ENCODE results near the gene CFAP46. TPM values are rescaled to one million over a fixed set of nuclear protein-coding genes. Genes with fewer than 3 reads are reported as not detected.

CFAP46 gene
- polyA plus RNA-seq, 3 donors: 0.07 TPM; not detected in 2

- H3K27ac Mint-ChIP-seq: no peak overlapping the region
- peaks cover 0 to 5% (median 0%) of the 10 kb centered on the region in 7 donors for H3K9me3 Mint-ChIP-seq
- H3K4me1 ChIP-seq (ENCODE audit: control insufficient read depth in 1 of 2, insufficient read depth in 2 of 2, low read length in 2 of 2): no peaks in the 10 kb centered on the region
- no peak for TF ChIP-seq CTCF (IDR thresholded peaks at IDR 0.05)
- H3K36me3 Mint-ChIP-seq: no peaks in the 10 kb centered on the region
- H3K4me1 Mint-ChIP-seq: no peaks in the 10 kb centered on the region
- H3K27me3 Mint-ChIP-seq (ENCODE audit: low read depth in 3 of 3): peaks cover 5 to 36% (median 10%) of the 10 kb centered on the region in 3 donors
- H3K9me3 ChIP-seq (replicated peaks in 1 of 2; ENCODE audit: control insufficient read depth in 1 of 2, insufficient read depth in 1 of 2, low read length in 2 of 2): no peaks in the 10 kb centered on the region
- H3K9ac ChIP-seq (ENCODE audit: insufficient read depth, low read length, poor library complexity, severe bottlenecking): no peak overlapping the region
- WGBS (ENCODE audit: insufficient coverage): 89% methylated on average over 23 of the region's 29 CpGs
- H3K27ac ChIP-seq (ENCODE audit: low read depth in 1 of 2, low read length in 2 of 2): no peak overlapping the region
- H3K4me2 ChIP-seq (replicated peaks; ENCODE audit: extremely low read depth, low read length, poor library complexity, severe bottlenecking): no peak overlapping the region
- no peaks in the 10 kb centered on the region for H3K79me2 ChIP-seq (ENCODE audit: insufficient read depth, low read length)
- H3K36me3 ChIP-seq (replicated peaks in 1 of 2; ENCODE audit: control insufficient read depth in 1 of 2, insufficient read depth in 2 of 2, low read length in 2 of 2): no peaks in the 10 kb centered on the region
- DNase-seq: no peak
- intact Hi-C loops (cut with micrococcal nuclease): no loop called here
- H3K4me3 Mint-ChIP-seq: no peak overlapping the region
- no peak overlapping the region for H3K4me3 ChIP-seq (replicated peaks in 1 of 3; ENCODE audit: low read depth in 2 of 3, low read length in 3 of 3)
- H4K20me1 ChIP-seq (ENCODE audit: insufficient read depth, low read length): no peaks in the 10 kb centered on the region
- no peak overlapping the region for H2AFZ ChIP-seq (ENCODE audit: insufficient read depth, low read depth, low read length, poor library complexity, severe bottlenecking)
- H3K27me3 ChIP-seq (ENCODE audit: control insufficient read depth in 2 of 2, insufficient read depth in 2 of 2, low read length in 2 of 2): peaks cover 0 to 8% of the 10 kb centered on the region in 2 donors
These were observed 32.0 kb upstream of the CFAP46 start for GRCh38 chr10:132974249-132974796.

GRCh38 chr10:132973903-132974241, 31.5 kb upstream of the CFAP46 start:
- Histone ChIP-seq H3K4me3 (replicated peaks in 1 of 3; ENCODE audit: low read depth in 2 of 3, low read length in 3 of 3) (no peak overlapping the region), H4K20me1 (ENCODE audit: insufficient read depth, low read length) (no peaks in the 10 kb centered on the region), H3K4me1 (ENCODE audit: control insufficient read depth in 1 of 2, insufficient read depth in 2 of 2, low read length in 2 of 2) (no peaks in the 10 kb centered on the region), H3K9ac (ENCODE audit: insufficient read depth, low read length, poor library complexity, severe bottlenecking) (no peak overlapping the region), H2AFZ (ENCODE audit: insufficient read depth, low read depth, low read length, poor library complexity, severe bottlenecking) (no peak overlapping the region), H3K79me2 (ENCODE audit: insufficient read depth, low read length) (no peaks in the 10 kb centered on the region), H3K9me3 (replicated peaks in 1 of 2; ENCODE audit: control insufficient read depth in 1 of 2, insufficient read depth in 1 of 2, low read length in 2 of 2) (no peaks in the 10 kb centered on the region), H3K27ac (ENCODE audit: low read depth in 1 of 2, low read length in 2 of 2) (no peak overlapping the region), H3K4me2 (replicated peaks; ENCODE audit: extremely low read depth, low read length, poor library complexity, severe bottlenecking) (no peak overlapping the region), H3K27me3 (ENCODE audit: control insufficient read depth in 2 of 2, insufficient read depth in 2 of 2, low read length in 2 of 2) (peaks cover 0 to 12% of the 10 kb centered on the region in 2 donors), H3K36me3 (replicated peaks in 1 of 2; ENCODE audit: control insufficient read depth in 1 of 2, insufficient read depth in 2 of 2, low read length in 2 of 2) (no peaks in the 10 kb centered on the region)
- TF ChIP-seq CTCF (IDR thresholded peaks at IDR 0.05): no peak
- intact Hi-C loops (cut with micrococcal nuclease): no loop called here
- WGBS (ENCODE audit: insufficient coverage): 73% methylated on average over 2 of the region's 8 CpGs
- DNase-seq: no peak
- Mint-ChIP-seq H3K4me1 (no peaks in the 10 kb centered on the region), H3K4me3 (no peak overlapping the region), H3K27me3 (ENCODE audit: low read depth in 3 of 3) (peaks cover 5 to 37% (median 11%) of the 10 kb centered on the region in 3 donors), H3K36me3 (no peaks in the 10 kb centered on the region), H3K9me3 (peaks cover 0 to 5% (median 0%) of the 10 kb centered on the region in 7 donors), H3K27ac (no peak overlapping the region)

All from CD14-positive monocyte (primary cell).